A673 (cell line): ENCODE measurements around the gene LNPK.
"Not testable (repeated sequence)": the region's sequence is repeated elsewhere in the genome, so short reads cannot be mapped to it uniquely, and the experiment has no call there.

Source experiments
- CTCF ChIP-seq: fragments of 300-800, 200-600 bp; sonication (generic); conservative IDR thresholded peaks from 2 replicates; pipeline ENCODE4 v1.5.1; 2017; ENCODE audit warnings: low read depth, mild to moderate bottlenecking, antibody characterized with exemption, low read length, moderate library complexity, mixed read lengths
- EZH2 ChIP-seq: fragments of 200-600 bp; sonication (generic); IDR thresholded peaks from 2 replicates; pipeline ENCODE4 v1.6.1; 2017; ENCODE audit warnings: borderline replicate concordance, low read depth, mild to moderate bottlenecking, mixed read lengths, antibody characterized with exemption, low read length; ENCODE audit not compliant: poor library complexity, severe bottlenecking

- TF ChIP-seq CTCF, EZH2: not testable (repeated sequence)
Measured at GRCh38 chr2:175913267-175913666, 88.8 kb downstream of the LNPK start.
